ENCODE measurements around the gene SLC25A13. TPM values are rescaled to one million over a fixed set of nuclear protein-coding genes. Genes with fewer than 3 reads are reported as not detected.
"Not testable (repeated sequence)": the region's sequence is repeated elsewhere in the genome, so short reads cannot be mapped to it uniquely, and the experiment has no call there.

SLC25A13 gene
- total and polyA plus RNA-seq, 12 donors: 10.8 to 55.1 (median 33.9) TPM

DNA sequence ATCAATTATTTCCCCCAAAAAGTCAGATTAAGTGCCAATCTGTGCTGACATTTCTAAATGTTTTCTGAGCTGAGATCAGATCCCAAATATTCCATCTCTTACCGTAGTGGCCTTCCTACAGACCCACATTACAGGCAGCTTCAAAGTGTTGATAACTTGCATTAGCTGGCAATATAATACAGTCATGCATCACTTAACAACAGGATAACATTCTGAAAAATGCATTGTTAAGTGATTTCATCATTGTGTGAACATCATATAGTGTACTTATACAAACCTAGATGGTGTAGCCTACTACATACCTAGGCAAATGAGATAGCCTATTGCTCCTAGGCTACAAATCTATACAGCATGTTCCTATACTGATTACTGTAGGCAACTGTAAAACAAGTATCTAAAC is 22.4 kb downstream of the SLC25A13 start:
- no peak overlapping the region for H3K4me3 ChIP-seq
- peaks cover 0 to 4% of the 10 kb centered on the region in 2 donors for H3K36me3 ChIP-seq (replicated peaks in 1 of 2)
- no peak overlapping the region for H3K27ac ChIP-seq
- no peaks in the 10 kb centered on the region for H3K27me3 ChIP-seq
- 75 to 95% (median 83%) methylated on average over 1 of the region's 1 CpG for WGBS, 4 donors
- no peak for DNase-seq
- intact Hi-C loops (cut with DNase I): no loop called here
- no peaks in the 10 kb centered on the region for H3K9me3 ChIP-seq (replicated peaks in 1 of 3)
- no peak for TF ChIP-seq POLR2A (IDR thresholded peaks at IDR 0.05)
- TF ChIP-seq, protein P1, sequence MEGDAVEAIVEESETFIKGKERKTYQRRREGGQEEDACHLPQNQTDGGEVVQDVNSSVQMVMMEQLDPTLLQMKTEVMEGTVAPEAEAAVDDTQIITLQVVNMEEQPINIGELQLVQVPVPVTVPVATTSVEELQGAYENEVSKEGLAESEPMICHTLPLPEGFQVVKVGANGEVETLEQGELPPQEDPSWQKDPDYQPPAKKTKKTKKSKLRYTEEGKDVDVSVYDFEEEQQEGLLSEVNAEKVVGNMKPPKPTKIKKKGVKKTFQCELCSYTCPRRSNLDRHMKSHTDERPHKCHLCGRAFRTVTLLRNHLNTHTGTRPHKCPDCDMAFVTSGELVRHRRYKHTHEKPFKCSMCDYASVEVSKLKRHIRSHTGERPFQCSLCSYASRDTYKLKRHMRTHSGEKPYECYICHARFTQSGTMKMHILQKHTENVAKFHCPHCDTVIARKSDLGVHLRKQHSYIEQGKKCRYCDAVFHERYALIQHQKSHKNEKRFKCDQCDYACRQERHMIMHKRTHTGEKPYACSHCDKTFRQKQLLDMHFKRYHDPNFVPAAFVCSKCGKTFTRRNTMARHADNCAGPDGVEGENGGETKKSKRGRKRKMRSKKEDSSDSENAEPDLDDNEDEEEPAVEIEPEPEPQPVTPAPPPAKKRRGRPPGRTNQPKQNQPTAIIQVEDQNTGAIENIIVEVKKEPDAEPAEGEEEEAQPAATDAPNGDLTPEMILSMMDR (IDR thresholded peaks at IDR 0.05): no peak
- H3K4me1 ChIP-seq (replicated peaks in 1 of 2): no peaks in the 10 kb centered on the region

DNA sequence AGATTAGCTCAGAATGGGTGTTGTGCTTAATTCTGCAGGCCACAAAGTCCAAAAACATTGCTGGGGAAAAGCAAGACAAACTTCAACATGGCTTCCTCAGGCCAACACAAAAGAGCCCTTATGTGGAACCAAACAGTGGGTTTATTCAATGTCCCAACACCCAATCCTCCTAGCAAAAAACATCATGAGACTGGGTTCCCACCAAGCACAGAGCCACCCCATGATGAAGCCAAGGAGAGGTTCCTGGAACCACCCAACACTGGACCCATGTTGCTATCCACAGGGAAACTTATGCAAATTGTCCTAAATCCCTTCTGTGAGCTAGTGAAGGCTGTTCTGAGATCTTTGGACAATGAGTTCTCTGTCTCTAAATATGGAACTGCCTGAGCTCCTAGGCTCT is 24.0 kb downstream of the SLC25A13 start:
- H3K4me1 ChIP-seq (replicated peaks in 1 of 2): no peaks in the 10 kb centered on the region
- DNase-seq: no peak
- H3K27me3 ChIP-seq: no peaks in the 10 kb centered on the region
- H3K27ac ChIP-seq: no peak overlapping the region
- intact Hi-C loops (cut with DNase I): no loop called here
- H3K36me3 ChIP-seq (replicated peaks in 1 of 2): peaks cover 0 to 4% of the 10 kb centered on the region in 2 donors
- TF ChIP-seq, protein P1 (IDR thresholded peaks at IDR 0.05): no peak
- TF ChIP-seq POLR2A (IDR thresholded peaks at IDR 0.05): no peak
- H3K9me3 ChIP-seq (replicated peaks in 1 of 3): no peaks in the 10 kb centered on the region
- H3K4me3 ChIP-seq: no peak overlapping the region

DNA sequence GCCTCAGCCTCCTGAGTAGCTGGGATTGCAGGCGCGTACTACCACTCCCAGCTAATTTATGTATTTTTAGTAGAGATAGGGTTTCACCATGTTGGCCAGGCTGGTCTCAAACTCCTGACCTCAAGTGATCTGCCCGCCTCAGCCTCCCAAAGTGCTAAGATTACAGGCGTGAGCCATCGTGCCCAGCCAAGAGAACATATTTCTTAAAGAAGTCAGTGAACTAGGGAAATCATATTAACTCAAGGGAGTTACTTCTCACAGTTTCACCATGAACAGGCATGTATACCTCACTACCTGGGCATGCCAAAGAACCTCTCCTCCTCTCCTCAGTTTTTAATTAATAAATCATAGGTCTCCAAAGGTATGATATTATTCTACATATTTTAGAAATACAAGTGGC is 24.5 kb downstream of the SLC25A13 start:
- DNase-seq; H3K36me3 ChIP-seq (replicated peaks in 1 of 2); H3K4me3 ChIP-seq; H3K4me1 ChIP-seq (replicated peaks in 1 of 2); H3K27me3 ChIP-seq; H3K9me3 ChIP-seq (replicated peaks in 1 of 3); H3K27ac ChIP-seq; intact Hi-C loops (cut with DNase I): not testable (repeated sequence)
- WGBS, 4 donors: 85 to 91% (median 88%) methylated on average over 5 of the region's 5 CpGs

DNA sequence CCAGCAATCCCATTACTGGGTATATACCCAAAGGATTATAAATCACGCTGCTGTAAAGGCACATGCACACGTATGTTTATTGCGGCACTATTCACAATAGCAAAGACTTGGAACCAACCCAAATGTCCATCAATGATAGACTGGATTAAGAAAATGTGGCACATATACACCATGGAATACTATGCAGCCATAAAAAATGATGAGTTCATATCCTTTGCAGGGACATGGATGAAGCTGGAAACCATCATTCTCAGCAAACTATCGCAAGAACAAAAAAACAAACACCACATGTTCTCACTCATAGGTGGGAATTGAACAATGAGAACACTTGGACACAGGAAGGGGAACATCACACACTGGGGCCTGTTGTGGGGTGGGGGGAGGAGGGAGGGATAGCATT is 28.0 kb downstream of the SLC25A13 start:
- intact Hi-C loops (cut with DNase I): not testable (repeated sequence)
- WGBS, 4 donors: 93 to 96% (median 94%) methylated on average over 3 to 4 of the region's 4 CpGs

DNA sequence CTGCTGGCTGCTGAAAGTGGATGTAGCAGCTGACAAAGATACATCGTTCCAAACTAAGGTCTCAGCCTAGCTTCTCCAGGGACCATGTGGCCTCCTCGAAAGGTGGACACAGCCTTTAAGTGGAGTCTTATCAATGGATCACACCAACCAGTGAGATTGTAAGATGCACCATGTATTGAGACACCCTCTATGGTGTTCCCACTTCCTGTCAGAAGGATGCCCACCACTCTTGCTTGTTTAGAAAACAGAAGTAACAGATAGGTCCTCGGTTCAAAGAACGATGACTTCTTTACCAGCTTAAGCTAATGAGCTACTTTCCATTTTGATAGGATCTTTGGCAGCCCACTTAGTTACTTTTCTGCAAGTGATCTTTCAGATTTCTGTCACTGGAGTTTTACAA is 34.3 kb downstream of the SLC25A13 start:
- Histone ChIP-seq H3K4me1 (replicated peaks in 1 of 2) (peaks cover 0 to 3% of the 10 kb centered on the region in 2 donors), H3K27ac (no peak overlapping the region), H3K27me3 (no peaks in the 10 kb centered on the region), H3K4me3 (no peak overlapping the region), H3K36me3 (replicated peaks in 1 of 2) (no peaks in the 10 kb centered on the region), H3K9me3 (replicated peaks in 1 of 3) (no peaks in the 10 kb centered on the region)
- TF ChIP-seq, protein P1 (IDR thresholded peaks at IDR 0.05): no peak
- TF ChIP-seq POLR2A (IDR thresholded peaks at IDR 0.05): no peak
- no peak for DNase-seq
- intact Hi-C loops (cut with DNase I): no loop called here
- 89 to 96% (median 91%) methylated on average over 3 to 4 of the region's 4 CpGs for WGBS, 4 donors

More for the DNA sequence above, 28.0 kb downstream of the SLC25A13 start:
- not testable (repeated sequence) for H3K36me3 ChIP-seq (replicated peaks in 1 of 2); DNase-seq; H3K9me3 ChIP-seq (replicated peaks in 1 of 3); H3K27me3 ChIP-seq; H3K27ac ChIP-seq; H3K4me3 ChIP-seq; H3K4me1 ChIP-seq (replicated peaks in 1 of 2)
